IMR-90 (cell line): ENCODE measurements around the gene ZNF580. TPM values are rescaled to one million over a fixed set of nuclear protein-coding genes. Genes with fewer than 3 reads are reported as not detected.

ENCODE experiments used
- ATAC-seq: fragments of 200-7000 bp; cut with Tn5 transposase; 2 replicates; pipeline ENCODE4 v1.9.1; 2020; ENCODE audit warnings: low read depth, mild to moderate bottlenecking, moderate library complexity
- BruUV-seq: library from RNA; stranded (reverse); fragments of 400-500 nt; replicated peaks from 2 replicates; lab custom pipeline; 2021; lab: Mats Ljungman, UMichigan
- CTCF ChIA-PET: fragments of 300-600 bp; formaldehyde crosslinking; extraction: SDS; loops from one replicate; lab custom pipeline; 2021; ENCODE audit warnings: antibody characterized with exemption; lab: Yijun Ruan, JAX
- POLR2A ChIA-PET: fragments of 300-600 bp; sonication (Branson Sonifier 250); formaldehyde crosslinking; loops from one replicate; lab custom pipeline; 2022; ENCODE audit warnings: antibody characterized with exemption; ENCODE audit not compliant: unreplicated experiment; lab: Charles Lee
- DNase-seq: peaks from one replicate; pipeline ENCODE4 v3.0.0; 2013
- H2AFZ ChIP-seq: replicated peaks from 2 replicates; pipeline ENCODE3; 2013; ENCODE audit warnings: low read length, mild to moderate bottlenecking; ENCODE audit not compliant: poor library complexity
- H2AK5ac ChIP-seq: 2 replicates; pipeline ENCODE4 v1.6.1; 2013; ENCODE audit warnings: low read depth, low read length, inconsistent platforms
- H2AK9ac ChIP-seq: replicated peaks from 2 replicates; pipeline ENCODE3; 2013; ENCODE audit warnings: mild to moderate bottlenecking, low read depth, low read length, moderate library complexity; ENCODE audit not compliant: poor library complexity
- H2BK120ac ChIP-seq: 2 replicates; pipeline ENCODE4 v1.6.1; 2013; ENCODE audit warnings: low read depth, low read length, inconsistent platforms
- H2BK15ac ChIP-seq: 3 replicates; pipeline ENCODE4 v1.6.1; 2013; ENCODE audit warnings: low read depth, low read length, inconsistent platforms
- H2BK20ac ChIP-seq: 2 replicates; pipeline ENCODE4 v1.6.1; 2013; ENCODE audit warnings: low read depth, mild to moderate bottlenecking, inconsistent platforms, low read length, moderate library complexity
- H2BK5ac ChIP-seq: 2 replicates; pipeline ENCODE4 v1.6.1; 2013; ENCODE audit warnings: mild to moderate bottlenecking, low read depth, low read length, inconsistent platforms; ENCODE audit not compliant: poor library complexity, severe bottlenecking
- H3K14ac ChIP-seq: replicated peaks from 2 replicates; pipeline ENCODE4 v1.6.1; 2013; ENCODE audit warnings: low read depth, low read length, inconsistent platforms
- H3K18ac ChIP-seq: 2 replicates; pipeline ENCODE4 v1.6.1; 2013; ENCODE audit warnings: low read depth, low read length, control low read depth
- H3K23ac ChIP-seq: 2 replicates; pipeline ENCODE4 v1.6.1; 2013; ENCODE audit warnings: low read depth, low read length, inconsistent platforms
- H3K27ac ChIP-seq: 2 replicates; pipeline ENCODE4 v1.5.1; 2013; ENCODE audit warnings: mild to moderate bottlenecking, control low read depth, low read length; ENCODE audit not compliant: insufficient read depth
- H3K27me3 ChIP-seq: 2 replicates; pipeline ENCODE4 v1.6.1; 2013; ENCODE audit warnings: low read length; ENCODE audit not compliant: control insufficient read depth, insufficient read depth
- H3K36me3 ChIP-seq: 2 replicates; pipeline ENCODE4 v1.6.1; 2013; ENCODE audit warnings: low read length, mixed read lengths; ENCODE audit not compliant: control insufficient read depth, insufficient read depth
- H3K4ac ChIP-seq: 2 replicates; pipeline ENCODE4 v1.6.1; 2013; ENCODE audit warnings: low read depth, low read length, inconsistent platforms
- H3K4me1 ChIP-seq: 2 replicates; pipeline ENCODE4 v1.6.1; 2013; ENCODE audit warnings: low read length, mixed read lengths; ENCODE audit not compliant: control insufficient read depth, insufficient read depth
- H3K4me2 ChIP-seq: 2 replicates; pipeline ENCODE4 v1.6.1; 2013; ENCODE audit warnings: low read depth, mild to moderate bottlenecking, control low read depth, low read length, moderate library complexity
- H3K4me3 ChIP-seq: 2 replicates; pipeline ENCODE4 v1.5.1; 2013; ENCODE audit warnings: low read depth, mild to moderate bottlenecking, control low read depth, low read length, moderate library complexity; ENCODE audit not compliant: insufficient read depth
- H3K56ac ChIP-seq: 2 replicates; pipeline ENCODE4 v1.6.1; 2013; ENCODE audit warnings: low read length, inconsistent platforms; ENCODE audit not compliant: insufficient read depth; ENCODE audit errors: extremely low read depth
- H3K79me1 ChIP-seq, 2 experiments: 2 replicates each; pipeline ENCODE4 v1.6.1; 2013; ENCODE audit warnings: low read length in 2 of 2, inconsistent platforms in 1 of 2, low read depth in 1 of 2
- H3K9ac ChIP-seq: 2 replicates; pipeline ENCODE4 v1.6.1; 2013; ENCODE audit warnings: low read depth, low read length, control low read depth
- H3K9me1 ChIP-seq: 2 replicates; pipeline ENCODE4 v1.6.1; 2013; ENCODE audit warnings: low read length, inconsistent platforms; ENCODE audit not compliant: insufficient read depth
- H3K9me3 ChIP-seq: 2 replicates; pipeline ENCODE4 v1.6.1; 2013; ENCODE audit warnings: low read length; ENCODE audit not compliant: control insufficient read depth, insufficient read depth
- H4K20me1 ChIP-seq: 2 replicates; pipeline ENCODE4 v1.6.1; 2013; ENCODE audit warnings: low read length, inconsistent platforms; ENCODE audit not compliant: insufficient read depth
- H4K5ac ChIP-seq: 2 replicates; pipeline ENCODE4 v1.6.1; 2013; ENCODE audit warnings: mild to moderate bottlenecking, low read depth, low read length, control low read depth
- H4K8ac ChIP-seq, 2 experiments: 2 replicates each; pipeline ENCODE4 v1.6.1; 2013; ENCODE audit warnings: low read depth in 2 of 2, low read length in 2 of 2, control low read depth in 1 of 2, inconsistent platforms in 1 of 2
- H4K91ac ChIP-seq: 2 replicates; pipeline ENCODE4 v1.6.1; 2013; ENCODE audit warnings: low read depth, low read length, inconsistent platforms; ENCODE audit not compliant: insufficient read depth
- CEBPB ChIP-seq: IDR thresholded peaks from 2 replicates; pipeline ENCODE4 v1.6.1; 2012; ENCODE audit warnings: low read depth, low read length, improper control_type of control experiment
- CHD1 ChIP-seq: IDR thresholded peaks from 2 replicates; pipeline ENCODE4 v1.6.1; 2012; ENCODE audit warnings: low read depth, low read length, improper control_type of control experiment
- FOS ChIP-seq: fragments of 150-350 bp; IDR thresholded peaks from 2 replicates; pipeline ENCODE4 v1.6.1; 2016; ENCODE audit warnings: low read depth, low read length
- MAFK ChIP-seq: IDR thresholded peaks from 2 replicates; pipeline ENCODE4 v1.6.1; 2012; ENCODE audit warnings: low read depth, low read length, improper control_type of control experiment
- MAZ ChIP-seq: IDR thresholded peaks from 2 replicates; pipeline ENCODE4 v1.6.1; 2012; ENCODE audit warnings: low read depth, mild to moderate bottlenecking, low read length, improper control_type of control experiment, moderate library complexity, borderline replicate concordance
- MXI1 ChIP-seq: IDR thresholded peaks from 2 replicates; pipeline ENCODE4 v1.6.1; 2012; ENCODE audit warnings: low read depth, mild to moderate bottlenecking, low read length, moderate library complexity, borderline replicate concordance
- POLR2A ChIP-seq: IDR thresholded peaks from 2 replicates; pipeline ENCODE4 v1.6.1; 2012; ENCODE audit warnings: mild to moderate bottlenecking, low read depth, low read length
- RFX5 ChIP-seq: IDR thresholded peaks from 2 replicates; pipeline ENCODE4 v1.8.0; 2012; ENCODE audit warnings: low read depth, mild to moderate bottlenecking, low read length, moderate library complexity
- WGBS, 2 experiments: methylation state at CpG; one replicate each; pipeline versions ENCODE4 v1.1.5 to v1.1.7; 2013; ENCODE audit warnings: missing lambda C conversion rate in 2 of 2; ENCODE audit not compliant: insufficient read length in 1 of 2; ENCODE audit errors: extremely low coverage in 2 of 2; 5-methylcytosine and 5-hydroxymethylcytosine counted together
- dilution Hi-C: fragments of 300-500 bp; cut with HindIII; formaldehyde crosslinking; loops from one replicate; pipeline ENCODE4 v1.14.3; 2018; ENCODE audit warnings: low sequenced_read_pairs; ENCODE audit not compliant: unreplicated experiment
- in situ Hi-C: fragments of 300-500 bp; cut with MboI; formaldehyde crosslinking; loops from 3 replicates; pipeline ENCODE4 v1.14.3; 2019; ENCODE audit warnings: low sequenced_read_pairs, inconsistent platforms, mixed read lengths
- intact Hi-C: fragments of 100-400 bp; cut with micrococcal nuclease; formaldehyde crosslinking; loops from 2 replicates; pipeline ENCODE4 v1.10.0; 2022
- polyA plus RNA-seq, 3 experiments: library from polyadenylated mRNA; depleted of rRNA; stranded (reverse); fragments of >200 nt; gene quantifications; 2 replicates each; pipeline ENCODE4 v1.2.3, GENCODE V29; 2012; ENCODE audit warnings: low replicate concordance in 1 of 3
- total RNA-seq: library from RNA; depleted of rRNA; stranded (reverse); fragments of >200 nt; gene quantifications from 2 replicates; pipeline ENCODE4 v1.2.3, GENCODE V29; 2012
- TF ChIP-seq, protein P1 (sequence below): fragments of 150-350 bp; IDR thresholded peaks from 2 replicates; pipeline ENCODE4 v1.6.1; 2016; ENCODE audit warnings: low read depth, mild to moderate bottlenecking, low read length, moderate library complexity, borderline replicate concordance

Gene ZNF580
- total and polyA plus RNA-seq, 2 of the 4 experiments (the other 2 are of a cell fraction): 1.4 to 36.9 TPM

DNA sequence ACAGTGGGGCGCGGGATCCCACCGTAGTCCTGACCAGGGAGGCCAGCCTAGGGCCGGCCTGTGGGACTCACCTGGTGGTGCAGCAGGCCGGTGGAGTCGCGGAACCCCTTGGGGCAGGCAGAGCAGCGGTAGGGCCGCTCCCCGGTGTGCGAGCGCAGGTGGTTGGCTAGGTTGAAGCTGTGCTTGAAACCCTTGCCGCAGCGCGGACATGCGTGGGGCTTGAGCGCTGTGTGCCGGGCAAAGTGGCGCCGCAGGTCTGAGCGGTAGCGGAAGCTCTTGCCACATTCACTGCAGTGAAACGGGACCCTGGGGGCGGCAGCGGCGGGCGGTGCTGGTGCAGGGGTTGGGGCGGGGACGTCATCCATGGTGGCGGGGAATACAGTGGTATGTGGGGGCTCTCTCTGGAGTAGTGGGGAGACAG is 43.3 kb upstream of the ZNF580 start:
- Histone ChIP-seq H3K4ac (no peak overlapping the region), H3K4me1 (peaks cover 4% of the 10 kb centered on the region; the same call in 1 of the 2 replicates), H3K36me3 (peaks cover 31% of the 10 kb centered on the region), H3K4me2 (no peak overlapping the region), H4K5ac (no peak overlapping the region), H3K9me3 (no peaks in the 10 kb centered on the region), H2BK15ac (no peak overlapping the region), H3K4me3 (no peak overlapping the region), H3K79me1 (peaks cover 16 to 36% of the 10 kb centered on the region in 2 experiments), H4K20me1 (no peaks in the 10 kb centered on the region), H2BK20ac (no peak overlapping the region), H3K18ac (no peak overlapping the region), H3K9me1 (peaks cover 13% of the 10 kb centered on the region), H3K56ac (no peak overlapping the region), H3K23ac (no peak overlapping the region), H2AK5ac (no peak overlapping the region), H2BK5ac (no peak overlapping the region), H4K91ac (no peak overlapping the region), H2AFZ (no peak overlapping the region), H3K27ac (no peak overlapping the region), H3K9ac (no peak overlapping the region), H4K8ac (no peak overlapping the region), H3K14ac (no peak overlapping the region), H3K27me3 (no peaks in the 10 kb centered on the region), H2AK9ac (no peak overlapping the region), H2BK120ac (no peak overlapping the region)
- in situ Hi-C loops: no loop called here
- no peak for ATAC-seq
- ChIA-PET POLR2A (interaction anchor here (0.5 kb wide), 1 partner anchor 70 kb away, joined by 3 read pairs; no protein-coding TSS in a partner anchor), CTCF (no interaction called here)
- BruUV-seq: no TSS peak
- DNase-seq: no peak
- TF ChIP-seq MAFK (no peak), CHD1 (no peak), MXI1 (no peak), FOS (no peak), RFX5 (no peak), MAZ (no peak), CEBPB (no peak), POLR2A (no peak)
- TF ChIP-seq, protein P1, sequence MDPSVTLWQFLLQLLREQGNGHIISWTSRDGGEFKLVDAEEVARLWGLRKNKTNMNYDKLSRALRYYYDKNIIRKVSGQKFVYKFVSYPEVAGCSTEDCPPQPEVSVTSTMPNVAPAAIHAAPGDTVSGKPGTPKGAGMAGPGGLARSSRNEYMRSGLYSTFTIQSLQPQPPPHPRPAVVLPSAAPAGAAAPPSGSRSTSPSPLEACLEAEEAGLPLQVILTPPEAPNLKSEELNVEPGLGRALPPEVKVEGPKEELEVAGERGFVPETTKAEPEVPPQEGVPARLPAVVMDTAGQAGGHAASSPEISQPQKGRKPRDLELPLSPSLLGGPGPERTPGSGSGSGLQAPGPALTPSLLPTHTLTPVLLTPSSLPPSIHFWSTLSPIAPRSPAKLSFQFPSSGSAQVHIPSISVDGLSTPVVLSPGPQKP: no peak
- dilution Hi-C loops: no loop called here
- intact Hi-C loops: no loop called here
- 98% methylated on average over 10 of the region's 30 CpGs; no CpG with 5 or more reads in 1 of the 2 experiments for WGBS, 2 experiments
